DMS 273 (cell line): ENCODE measurements around the gene MAMDC4.
"Not testable (repeated sequence)": the region's sequence is repeated elsewhere in the genome, so short reads cannot be mapped to it uniquely, and the experiment has no call there.

Source experiments
- DNase-seq: peaks from one replicate; lab custom pipeline; 2025; ENCODE audit not compliant: unreplicated experiment; lab: John Stamatoyannopoulos, UW

The MAMDC4 gene

GRCh38 chr9:136824496-136825225 is 27.5 kb upstream of the MAMDC4 start:
- DNase-seq = no peak

DNA sequence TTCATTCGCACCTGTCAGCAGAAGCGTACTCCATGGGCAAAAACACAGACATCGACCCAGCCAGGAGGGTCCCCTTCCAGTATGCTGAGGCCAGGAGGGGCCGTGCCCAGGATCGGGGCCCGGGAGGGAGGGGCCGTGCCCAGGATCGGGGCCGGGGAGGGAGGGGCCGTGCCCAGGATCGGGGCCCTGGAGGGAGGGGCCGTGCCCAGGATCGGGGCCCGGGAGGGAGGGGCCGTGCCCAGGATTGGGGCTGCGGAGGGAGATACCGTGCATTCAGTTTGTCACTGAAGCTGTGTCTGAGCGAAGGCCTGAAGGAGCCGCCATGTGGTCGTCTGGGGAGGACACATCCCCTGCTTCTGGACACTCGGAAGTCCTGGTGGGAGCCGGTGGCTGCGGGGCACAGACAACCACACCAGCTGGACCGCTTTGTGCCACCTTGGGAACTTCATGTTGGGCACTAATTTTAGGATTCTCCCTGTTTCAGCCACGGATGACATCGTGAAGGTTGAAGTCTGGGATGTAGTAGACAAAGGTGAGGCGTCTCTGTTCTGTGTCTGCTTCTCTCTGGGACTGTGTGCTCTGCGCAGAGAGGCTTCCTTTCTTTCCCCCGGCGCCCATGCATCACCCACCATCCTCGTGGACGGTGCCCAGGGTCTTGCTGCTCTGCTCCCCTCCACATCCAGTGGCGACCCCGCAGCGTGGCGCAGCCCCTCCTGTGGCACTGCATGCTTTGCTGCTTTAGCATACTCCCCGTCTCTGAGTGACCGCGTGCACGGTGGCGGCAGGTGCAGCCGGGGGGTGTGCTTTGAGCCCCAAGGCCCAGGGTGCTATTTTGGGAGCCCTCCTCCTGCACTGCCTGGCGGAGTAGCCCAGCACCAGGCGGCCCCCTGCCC is 26.6 kb upstream of the MAMDC4 start:
- DNase-seq = no peak

- DNase-seq = no peak
These were observed 26.0 kb upstream of the MAMDC4 start for GRCh38 chr9:136826188-136826541.

DNA sequence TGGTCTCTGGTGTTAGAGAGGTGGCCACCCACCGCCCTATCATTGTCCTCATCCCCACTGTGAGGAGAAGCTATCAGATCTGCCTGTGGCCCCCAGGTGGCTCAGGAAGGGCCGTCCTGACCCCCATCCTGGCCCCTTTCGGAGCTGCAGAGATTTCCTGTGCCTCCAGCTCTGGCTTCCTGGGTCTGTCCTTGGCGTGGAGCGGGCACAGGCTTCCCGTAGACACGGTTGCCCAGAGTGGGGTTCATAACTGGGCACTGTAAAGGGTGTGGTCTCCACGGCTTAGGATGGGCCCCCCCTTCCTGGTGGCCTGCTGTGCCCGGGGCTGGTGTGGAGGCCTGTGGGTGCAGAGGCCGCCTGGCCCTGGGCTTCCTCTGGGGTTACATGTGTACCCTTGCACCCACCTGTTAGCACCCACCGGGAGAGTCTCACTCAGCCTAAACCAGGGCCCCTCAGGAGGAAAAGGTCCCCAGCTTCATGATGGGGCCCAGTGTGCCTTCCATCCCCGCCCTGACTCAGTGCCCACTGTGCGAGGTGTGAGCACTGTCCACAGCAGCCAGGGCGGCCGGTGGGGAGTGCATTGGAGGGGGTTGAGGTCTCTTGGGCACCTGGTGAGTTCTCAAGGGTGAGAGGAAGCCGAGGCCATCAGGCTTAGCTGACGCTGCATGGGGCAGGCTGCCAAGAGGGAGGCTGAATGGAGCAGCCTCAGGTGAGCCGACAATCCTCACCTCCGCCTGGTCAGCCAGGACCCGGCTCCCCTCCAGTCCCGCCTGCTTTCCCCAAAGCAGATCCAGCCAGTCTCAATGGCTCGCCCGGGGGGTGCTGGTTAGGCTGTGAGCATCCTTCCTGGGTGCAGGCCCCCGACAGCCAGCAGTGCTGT is 25.2 kb upstream of the MAMDC4 start:
- no peak for DNase-seq

GRCh38 chr9:136827794-136828473 is 24.2 kb upstream of the MAMDC4 start:
- DNase-seq = no peak

DNA sequence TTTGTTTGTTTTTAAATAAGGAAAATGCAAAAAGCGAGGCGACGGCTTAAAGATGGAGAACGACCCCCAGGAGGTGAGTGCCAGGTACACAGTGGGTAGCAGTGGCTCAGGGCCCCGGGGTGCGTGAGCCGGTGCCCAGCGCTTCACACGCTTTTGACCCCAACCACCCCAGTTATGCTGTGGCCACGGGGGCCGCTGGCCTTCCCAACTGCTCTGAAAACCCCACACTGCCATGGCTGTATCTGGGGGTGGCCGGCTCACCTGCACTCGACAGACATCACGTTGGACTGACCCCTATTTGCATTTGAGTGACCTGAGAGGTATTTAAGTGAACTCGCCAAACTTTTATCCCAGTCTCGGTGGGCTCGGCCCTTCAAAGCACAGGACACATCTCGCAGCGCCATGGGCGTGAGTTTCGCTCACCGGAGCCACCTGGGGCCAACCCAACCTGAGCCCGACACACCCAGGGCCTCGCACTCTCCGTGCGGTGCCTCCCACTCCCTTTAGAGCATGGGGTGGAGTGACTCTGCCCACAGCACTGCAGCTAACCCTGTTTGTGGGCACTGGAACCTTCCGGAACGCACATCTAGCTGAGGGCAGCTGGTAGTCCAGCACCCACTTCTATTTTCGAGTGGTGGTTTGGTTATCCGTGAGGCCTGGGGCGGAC is 23.5 kb upstream of the MAMDC4 start:
- no peak for DNase-seq

DNA sequence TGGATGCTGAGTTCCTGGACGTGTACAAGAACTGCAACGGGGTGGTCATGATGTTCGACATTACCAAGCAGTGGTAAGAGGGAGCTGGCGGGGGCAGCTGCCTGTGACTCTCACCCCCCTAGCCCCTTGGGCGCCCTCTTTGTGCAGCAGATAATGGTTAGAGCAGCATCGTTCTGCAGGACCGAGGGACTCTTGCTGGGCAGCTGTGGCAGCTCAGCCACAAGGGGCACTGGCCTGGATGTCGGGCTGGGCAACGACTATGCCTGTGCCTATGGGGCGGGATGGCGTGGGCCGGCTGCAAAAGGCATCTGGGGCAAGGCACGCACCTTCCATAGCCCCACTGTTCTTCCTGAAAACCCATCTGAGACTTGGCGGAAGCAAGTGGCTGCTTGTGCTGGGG is 22.7 kb upstream of the MAMDC4 start:
- DNase-seq = no peak

GRCh38 chr9:136829981-136830885 is 21.9 kb upstream of the MAMDC4 start:
- DNase-seq = no peak

GRCh38 chr9:136831002-136831719 is 21.0 kb upstream of the MAMDC4 start:
- DNase-seq = no peak

- DNase-seq = no peak
These were observed 20.4 kb upstream of the MAMDC4 start for GRCh38 chr9:136831720-136832104.

DNA sequence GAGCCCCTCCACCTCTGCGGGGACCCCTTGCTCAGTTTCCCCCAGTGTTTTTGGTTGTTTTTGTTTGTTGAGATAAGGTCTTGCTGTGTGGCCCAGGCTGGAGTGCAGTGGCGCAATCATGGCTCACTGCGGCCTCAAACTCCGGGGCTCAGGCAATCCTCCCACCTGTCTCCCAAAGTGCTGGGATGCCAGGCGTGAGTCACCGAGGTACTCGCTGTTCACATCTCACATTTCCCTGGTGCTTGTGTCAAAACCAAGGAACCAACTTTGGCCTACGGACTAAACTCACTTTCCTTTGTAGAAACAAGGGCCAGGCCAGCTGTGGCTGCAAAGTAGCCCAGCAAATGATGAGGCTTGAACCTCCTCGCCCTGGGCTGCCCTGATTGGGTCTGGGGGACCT is 19.6 kb upstream of the MAMDC4 start:
- no peak for DNase-seq

- not testable (repeated sequence) for DNase-seq
These were observed 18.6 kb upstream of the MAMDC4 start for GRCh38 chr9:136833381-136834048.

- DNase-seq = no peak
These were observed 16.8 kb upstream of the MAMDC4 start for GRCh38 chr9:136835162-136835931.

GRCh38 chr9:136835932-136836904 is 15.9 kb upstream of the MAMDC4 start:
- no peak for DNase-seq

GRCh38 chr9:136837146-136837855 is 14.8 kb upstream of the MAMDC4 start:
- DNase-seq = no peak
